Choroid plexus epithelial cell (primary cell): ENCODE measurements around the gene ADK.

Experiments used
- DNase-seq: peaks from one replicate; pipeline ENCODE4 v3.0.0-alpha.2; 2010; ENCODE audit warnings: low read depth
- H3K4me3 ChIP-seq: 2 replicates; pipeline ENCODE4 v1.5.1; 2011; ENCODE audit warnings: low read depth, mild to moderate bottlenecking, control low read depth, low read length, moderate library complexity
- CTCF ChIP-seq: conservative IDR thresholded peaks from 2 replicates; pipeline ENCODE4 v1.5.1; 2011; ENCODE audit warnings: low read depth, mild to moderate bottlenecking, control low read depth, inconsistent platforms, low read length, moderate library complexity

Gene ADK

GRCh38 chr10:74110120-74110519 is 40.9 kb upstream of the ADK start:
- no peak overlapping the region for H3K4me3 ChIP-seq
- TF ChIP-seq CTCF, result no peak
- DNase-seq, result no peak

- H3K4me3 ChIP-seq, result no peak overlapping the region
- no peak for TF ChIP-seq CTCF
- no peak for DNase-seq
Measured at GRCh38 chr10:74111799-74112198, 39.2 kb upstream of the ADK start.

GRCh38 chr10:74113546-74113945 is 37.5 kb upstream of the ADK start:
- no peak overlapping the region for H3K4me3 ChIP-seq
- peak; percentile 46 for DNase-seq
- no peak for TF ChIP-seq CTCF

- no peak for DNase-seq
- TF ChIP-seq CTCF, result no peak
- H3K4me3 ChIP-seq, result no peak overlapping the region
Measured at GRCh38 chr10:74114041-74114448, 37.0 kb upstream of the ADK start.

- TF ChIP-seq CTCF, result no peak
- no peak for DNase-seq
- H3K4me3 ChIP-seq, result no peak overlapping the region
Measured at GRCh38 chr10:74117738-74118137, 33.3 kb upstream of the ADK start.

- TF ChIP-seq CTCF, result no peak
- no peak overlapping the region for H3K4me3 ChIP-seq
- DNase-seq, result no peak
Measured at GRCh38 chr10:74118804-74119203, 32.2 kb upstream of the ADK start.

GRCh38 chr10:74120911-74121310 is 30.1 kb upstream of the ADK start:
- TF ChIP-seq CTCF, result no peak
- H3K4me3 ChIP-seq, result no peak overlapping the region
- DNase-seq, result peak; percentile 34
